Gastrocnemius medialis (tissue), 4 donors: ENCODE data around the gene PAX5. TPM values are rescaled to one million over a fixed set of nuclear protein-coding genes. Genes with fewer than 3 reads are reported as not detected.

Experiments used
- ATAC-seq, 2 donors: fragments of 150-250 bp; one replicate each; pipeline ENCODE4 v1.9.1; 2016
- DNase-seq, 2 donors: peaks; one replicate each; pipeline ENCODE4 v3.0.0-alpha.2; 2019
- H3K27ac ChIP-seq, 4 donors: fragments of 200-600 bp; sonication (generic); 1 replicate in 1 of 4; 2 replicates in 3 of 4; pipeline ENCODE4 v1.5.1; 2016 to 2018; ENCODE audit warnings: mild to moderate bottlenecking in 2 of 4, moderate library complexity in 1 of 4
- H3K27me3 ChIP-seq, 3 donors: fragments of 200-600 bp; sonication (generic) in 2 of 3; 1 replicate in 1 of 3; 2 replicates in 2 of 3; pipeline versions ENCODE4 v1.5.1 to v1.6.0; 2016 to 2019; ENCODE audit warnings: mild to moderate bottlenecking in 1 of 3, moderate library complexity in 1 of 3
- H3K36me3 ChIP-seq, 2 donors: fragments of 200-600 bp; sonication (generic) in 1 of 2; one replicate each; pipeline ENCODE4 v1.5.1; 2017 to 2018
- H3K4me1 ChIP-seq, 2 donors: fragments of 200-600 bp; sonication (generic) in 1 of 2; one replicate each; pipeline ENCODE4 v1.5.1; 2016 to 2017; ENCODE audit warnings: mild to moderate bottlenecking in 2 of 2
- H3K4me3 ChIP-seq, 4 donors: fragments of 200-600 bp; sonication (generic) in 3 of 4; 1 replicate in 1 of 4; 2 replicates in 3 of 4; pipeline ENCODE4 v1.5.1; 2016 to 2019; ENCODE audit warnings: mild to moderate bottlenecking in 2 of 4
- H3K9me3 ChIP-seq, 3 donors: fragments of 200-600 bp; sonication (generic) in 2 of 3; 1 replicate in 1 of 3; 2 replicates in 2 of 3; pipeline ENCODE4 v1.5.1; 2016 to 2019
- POLR2A ChIP-seq, 2 donors: fragments of 450-650 bp; IDR thresholded peaks; one replicate each; pipeline ENCODE4 v1.6.1; 2017; ENCODE audit warnings: antibody characterized with exemption in 2 of 2, mild to moderate bottlenecking in 2 of 2, moderate library complexity in 2 of 2
- in situ Hi-C, 4 donors: fragments of 200-750 bp; cut with MboI; loops; one replicate each; pipeline versions ENCODE4 v1.15.0 to v1.8.0; 2017; ENCODE audit warnings: low sequenced_read_pairs in 4 of 4
- intact Hi-C: fragments of 100-400 bp; cut with DNase I; formaldehyde crosslinking; loops from one replicate; pipeline ENCODE4 v1.15.1; 2023; ENCODE audit warnings: low total_unique reads
- total RNA-seq, 4 donors: library from RNA; depleted of rRNA; stranded (reverse); fragments of >200 nt; gene quantifications; one replicate each; pipeline versions ENCODE4 v1.1.0 to v1.2.3, GENCODE V29; 2016
- TF ChIP-seq, protein P1 (sequence below), 5 experiments: fragments of 450-650 bp in 3 of 5; fragments of 200-600 bp in 2 of 5; sonication (generic) in 2 of 5; IDR thresholded peaks in 4 of 5; conservative IDR thresholded peaks in 1 of 5; 1 replicate in 4 of 5; 2 replicates in 1 of 5; pipeline ENCODE4 v1.5.1; 2016 to 2019; ENCODE audit warnings: antibody characterized with exemption in 5 of 5, mild to moderate bottlenecking in 3 of 5, moderate library complexity in 3 of 5

PAX5 gene
- total RNA-seq, 4 donors from 2014 or later: 0.19 TPM; not detected in 3

DNA sequence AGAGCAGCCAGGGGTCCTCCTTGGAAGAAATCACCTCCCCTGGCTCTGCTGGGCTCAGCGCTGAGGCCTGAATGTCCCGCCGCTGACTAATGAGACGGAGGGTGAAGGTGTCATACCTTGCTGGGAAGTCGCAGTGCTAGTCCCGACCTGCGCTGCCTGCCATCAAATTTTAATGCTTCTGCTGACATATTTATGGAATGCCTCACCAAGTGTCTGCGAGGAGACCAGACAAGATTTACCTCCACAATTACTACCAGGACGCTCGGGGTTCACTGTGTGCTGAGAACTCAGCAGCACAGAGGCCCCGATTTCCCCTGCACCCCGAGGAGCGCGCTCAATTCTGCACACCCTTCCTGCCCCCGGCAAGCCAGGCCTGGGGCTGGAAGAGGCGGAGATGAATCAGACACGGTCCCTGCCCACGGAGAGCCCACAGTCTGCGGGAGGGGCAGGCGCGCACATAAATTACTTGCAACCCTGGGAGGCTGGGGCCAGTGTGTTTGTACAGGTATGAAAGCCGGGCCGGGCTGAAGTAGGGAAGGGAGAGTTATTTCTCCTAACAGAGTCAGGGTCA lies 175.2 kb downstream of the PAX5 start:
- no peak overlapping the region for H3K4me3 ChIP-seq
- in situ Hi-C loops: no loop called here
- H3K9me3 ChIP-seq: no peaks in the 10 kb centered on the region
- no peaks in the 10 kb centered on the region for H3K36me3 ChIP-seq
- DNase-seq: no peak
- H3K4me1 ChIP-seq: no peaks in the 10 kb centered on the region
- peaks cover 0 to 9% (median 6%) of the 10 kb centered on the region in 3 donors for H3K27me3 ChIP-seq
- intact Hi-C loops: loop anchor here (10.0 kb wide), 1 partner anchor 444 kb away; no protein-coding TSS in a partner anchor
- no peak for TF ChIP-seq POLR2A (IDR thresholded peaks at IDR 0.05)
- TF ChIP-seq, protein P1, sequence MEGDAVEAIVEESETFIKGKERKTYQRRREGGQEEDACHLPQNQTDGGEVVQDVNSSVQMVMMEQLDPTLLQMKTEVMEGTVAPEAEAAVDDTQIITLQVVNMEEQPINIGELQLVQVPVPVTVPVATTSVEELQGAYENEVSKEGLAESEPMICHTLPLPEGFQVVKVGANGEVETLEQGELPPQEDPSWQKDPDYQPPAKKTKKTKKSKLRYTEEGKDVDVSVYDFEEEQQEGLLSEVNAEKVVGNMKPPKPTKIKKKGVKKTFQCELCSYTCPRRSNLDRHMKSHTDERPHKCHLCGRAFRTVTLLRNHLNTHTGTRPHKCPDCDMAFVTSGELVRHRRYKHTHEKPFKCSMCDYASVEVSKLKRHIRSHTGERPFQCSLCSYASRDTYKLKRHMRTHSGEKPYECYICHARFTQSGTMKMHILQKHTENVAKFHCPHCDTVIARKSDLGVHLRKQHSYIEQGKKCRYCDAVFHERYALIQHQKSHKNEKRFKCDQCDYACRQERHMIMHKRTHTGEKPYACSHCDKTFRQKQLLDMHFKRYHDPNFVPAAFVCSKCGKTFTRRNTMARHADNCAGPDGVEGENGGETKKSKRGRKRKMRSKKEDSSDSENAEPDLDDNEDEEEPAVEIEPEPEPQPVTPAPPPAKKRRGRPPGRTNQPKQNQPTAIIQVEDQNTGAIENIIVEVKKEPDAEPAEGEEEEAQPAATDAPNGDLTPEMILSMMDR (IDR thresholded peaks at IDR 0.05 in 4 of 5, conservative IDR thresholded peaks at IDR 0.05 in 1 of 5): no peak
- no peak overlapping the region for H3K27ac ChIP-seq
- no peak for ATAC-seq

DNA sequence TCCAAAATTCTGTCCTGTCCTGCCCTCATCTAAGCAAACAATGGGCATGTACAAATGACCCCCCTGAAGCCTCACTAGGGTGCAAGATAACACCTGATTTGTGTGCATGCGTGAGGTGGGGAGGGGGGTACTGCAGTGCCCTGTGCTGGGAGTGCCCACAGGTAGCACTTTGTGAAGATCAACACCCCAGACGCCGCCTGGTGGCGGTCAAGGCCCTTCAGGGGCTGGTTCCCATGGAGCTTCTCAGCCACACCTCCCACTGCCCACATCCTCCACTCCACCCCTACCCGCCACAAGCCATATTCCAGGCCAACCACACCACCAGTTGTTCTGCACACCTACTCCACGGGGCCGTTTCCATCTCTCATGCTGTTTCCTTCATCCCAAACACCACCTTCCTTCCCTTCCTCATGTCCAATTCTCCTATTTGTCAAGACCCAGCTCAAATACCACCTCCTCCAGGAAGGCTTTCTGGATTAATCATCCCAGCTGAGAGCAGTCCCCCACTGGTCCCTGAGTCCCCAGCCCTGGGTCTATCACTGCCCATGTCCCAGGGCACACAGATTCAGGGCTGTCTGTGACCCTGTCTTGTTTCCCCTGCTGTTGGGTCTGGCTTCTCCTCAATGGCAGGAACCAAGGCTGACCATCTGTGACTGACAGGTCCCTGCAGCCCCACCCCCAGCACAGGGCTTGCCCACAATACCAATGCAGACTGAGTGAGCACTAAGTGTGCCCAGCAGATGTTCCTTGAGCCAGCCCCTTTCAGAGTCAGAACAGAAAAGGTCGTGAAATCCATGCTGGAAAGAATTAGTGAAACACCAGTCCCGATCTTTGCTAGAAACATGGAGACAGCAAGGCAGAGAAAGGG lies 178.4 kb downstream of the PAX5 start:
- no peaks in the 10 kb centered on the region for H3K4me1 ChIP-seq
- intact Hi-C loops: loop anchor here (10.0 kb wide), 1 partner anchor 441 kb away; no protein-coding TSS in a partner anchor
- H3K36me3 ChIP-seq: no peaks in the 10 kb centered on the region
- no peak overlapping the region for H3K27ac ChIP-seq
- no peak overlapping the region for H3K4me3 ChIP-seq
- ATAC-seq (no peak), DNase-seq (no peak)
- H3K27me3 ChIP-seq: peaks cover 0 to 8% (median 6%) of the 10 kb centered on the region in 3 donors
- in situ Hi-C loops: no loop called here
- no peak for TF ChIP-seq POLR2A (IDR thresholded peaks at IDR 0.05)
- TF ChIP-seq, protein P1 (IDR thresholded peaks at IDR 0.05 in 4 of 5, conservative IDR thresholded peaks at IDR 0.05 in 1 of 5): no peak
- H3K9me3 ChIP-seq: no peaks in the 10 kb centered on the region

DNA sequence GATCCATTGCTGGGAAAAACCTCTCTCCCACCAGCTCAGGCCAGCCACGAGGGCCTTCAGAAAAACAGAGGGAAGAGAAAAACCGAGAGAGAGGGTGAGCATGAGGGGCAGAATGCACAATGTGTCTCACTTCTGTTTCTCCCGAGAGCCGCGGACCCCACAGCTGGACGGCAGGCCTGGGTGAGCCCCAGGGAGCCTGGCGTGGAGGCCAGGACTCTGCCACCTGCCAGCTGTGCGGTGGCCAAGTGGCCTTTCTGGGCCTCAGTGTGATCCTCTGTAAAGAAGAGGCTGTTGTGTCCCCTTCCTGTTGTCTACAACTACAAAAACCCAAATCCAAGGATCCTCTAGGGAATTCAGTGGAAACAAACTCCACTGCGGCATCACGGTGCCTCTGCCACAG lies 179.3 kb downstream of the PAX5 start:
- Histone ChIP-seq H3K4me3 (no peak overlapping the region), H3K27ac (no peak overlapping the region), H3K27me3 (peaks cover 0 to 6% (median 0%) of the 10 kb centered on the region in 3 donors), H3K9me3 (no peaks in the 10 kb centered on the region), H3K4me1 (no peaks in the 10 kb centered on the region), H3K36me3 (no peaks in the 10 kb centered on the region)
- DNase-seq: no peak
- intact Hi-C loops: loop anchor here (10.0 kb wide), 1 partner anchor 440 kb away; no protein-coding TSS in a partner anchor
- no peak for TF ChIP-seq POLR2A (IDR thresholded peaks at IDR 0.05)
- TF ChIP-seq, protein P1 (IDR thresholded peaks at IDR 0.05 in 4 of 5, conservative IDR thresholded peaks at IDR 0.05 in 1 of 5): no peak
- in situ Hi-C loops: no loop called here
- ATAC-seq: no peak

DNA sequence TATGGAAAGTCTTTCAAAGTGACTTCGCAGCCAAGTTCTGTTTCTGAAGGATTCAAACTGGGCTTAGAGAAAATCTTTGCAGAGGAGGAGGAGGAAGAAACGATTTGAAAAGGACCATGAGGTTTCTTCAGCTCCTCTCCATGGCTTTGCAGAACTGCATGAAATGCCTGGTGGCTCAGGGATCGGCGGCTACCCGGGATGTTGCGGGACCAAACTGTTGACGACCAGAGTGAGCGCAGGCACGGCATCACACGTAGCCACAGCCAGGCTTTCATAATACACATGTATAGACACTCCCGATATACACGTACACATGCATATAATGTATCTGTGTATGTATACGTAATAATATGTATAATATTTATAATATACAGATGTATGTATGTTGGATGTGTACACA lies 180.0 kb downstream of the PAX5 start:
- Histone ChIP-seq H3K4me1 (no peaks in the 10 kb centered on the region), H3K27me3 (peaks cover 0 to 6% (median 0%) of the 10 kb centered on the region in 3 donors), H3K36me3 (no peaks in the 10 kb centered on the region), H3K9me3 (no peaks in the 10 kb centered on the region), H3K27ac (no peak overlapping the region), H3K4me3 (no peak overlapping the region)
- DNase-seq (no peak), ATAC-seq (no peak)
- intact Hi-C loops (loop anchor here (10.0 kb wide), 1 partner anchor 439 kb away; no protein-coding TSS in a partner anchor), in situ Hi-C loops (no loop called here)
- TF ChIP-seq, protein P1 (IDR thresholded peaks at IDR 0.05 in 4 of 5, conservative IDR thresholded peaks at IDR 0.05 in 1 of 5): no peak
- no peak for TF ChIP-seq POLR2A (IDR thresholded peaks at IDR 0.05)
